Hepatocyte (in vitro differentiated cells): ENCODE measurements around the gene CEBPB.

Source experiments
- EZH2 ChIP-seq: fragments of 200-600 bp; sonication (generic); IDR thresholded peaks from 2 replicates; pipeline ENCODE4 v1.6.1; 2016; ENCODE audit warnings: antibody characterized with exemption, mild to moderate bottlenecking, borderline replicate concordance
- EZH2phosphoT487 ChIP-seq: fragments of 200-600 bp; sonication (generic); IDR thresholded peaks from one replicate; pipeline ENCODE4 v1.6.1; 2018; ENCODE audit warnings: antibody characterized with exemption, mild to moderate bottlenecking, low read depth, moderate library complexity; ENCODE audit not compliant: unreplicated experiment, severe bottlenecking
- TF ChIP-seq, protein P1 (sequence below): fragments of 200-600 bp; sonication (generic); IDR thresholded peaks from 2 replicates; pipeline ENCODE4 v1.5.1; 2016; ENCODE audit warnings: antibody characterized with exemption, mild to moderate bottlenecking; ENCODE audit not compliant: poor library complexity

DNA sequence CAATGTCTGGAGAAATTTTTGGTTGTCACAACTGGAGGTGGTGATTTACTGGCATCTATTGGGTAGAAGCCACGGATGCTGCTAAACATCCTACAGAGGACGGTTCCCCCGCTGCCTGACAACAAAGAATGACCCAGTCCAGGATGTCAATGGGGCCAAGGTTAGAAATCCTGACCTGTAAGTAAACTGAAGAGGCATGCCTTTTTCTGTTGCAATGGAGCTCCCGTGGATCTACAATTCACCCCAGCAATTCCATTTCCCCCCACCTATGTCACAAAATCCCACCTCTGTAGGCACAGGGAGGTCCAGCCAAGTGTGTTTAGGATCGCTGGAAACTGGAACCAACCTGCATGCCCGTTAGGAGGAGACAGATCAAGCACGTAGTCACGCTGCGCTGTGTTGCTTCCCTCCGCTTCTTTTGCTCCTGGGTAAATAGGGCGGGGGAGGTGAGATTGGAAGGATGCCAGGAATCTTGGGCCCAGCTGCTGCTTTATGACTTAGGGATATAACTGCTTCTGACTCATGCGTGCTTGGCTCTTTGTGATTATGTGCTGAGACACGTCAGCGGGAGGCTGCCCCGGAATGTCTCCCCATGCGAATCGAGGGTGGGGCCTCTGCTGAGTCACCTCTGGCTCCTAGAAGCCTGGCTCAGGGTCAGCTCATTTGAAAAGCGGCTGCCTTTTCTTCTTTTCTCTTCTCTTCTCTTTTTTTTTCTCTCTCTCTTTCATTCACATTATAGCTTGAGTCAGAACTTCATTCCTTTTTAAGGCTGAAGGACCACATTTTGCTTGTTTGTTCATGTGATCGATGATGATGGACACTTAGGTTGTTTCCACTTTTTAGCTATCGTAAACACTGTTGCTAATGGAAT lies 24.7 kb upstream of the CEBPB start:
- no peak for TF ChIP-seq EZH2
- TF ChIP-seq EZH2phosphoT487: no peak
- TF ChIP-seq, protein P1, sequence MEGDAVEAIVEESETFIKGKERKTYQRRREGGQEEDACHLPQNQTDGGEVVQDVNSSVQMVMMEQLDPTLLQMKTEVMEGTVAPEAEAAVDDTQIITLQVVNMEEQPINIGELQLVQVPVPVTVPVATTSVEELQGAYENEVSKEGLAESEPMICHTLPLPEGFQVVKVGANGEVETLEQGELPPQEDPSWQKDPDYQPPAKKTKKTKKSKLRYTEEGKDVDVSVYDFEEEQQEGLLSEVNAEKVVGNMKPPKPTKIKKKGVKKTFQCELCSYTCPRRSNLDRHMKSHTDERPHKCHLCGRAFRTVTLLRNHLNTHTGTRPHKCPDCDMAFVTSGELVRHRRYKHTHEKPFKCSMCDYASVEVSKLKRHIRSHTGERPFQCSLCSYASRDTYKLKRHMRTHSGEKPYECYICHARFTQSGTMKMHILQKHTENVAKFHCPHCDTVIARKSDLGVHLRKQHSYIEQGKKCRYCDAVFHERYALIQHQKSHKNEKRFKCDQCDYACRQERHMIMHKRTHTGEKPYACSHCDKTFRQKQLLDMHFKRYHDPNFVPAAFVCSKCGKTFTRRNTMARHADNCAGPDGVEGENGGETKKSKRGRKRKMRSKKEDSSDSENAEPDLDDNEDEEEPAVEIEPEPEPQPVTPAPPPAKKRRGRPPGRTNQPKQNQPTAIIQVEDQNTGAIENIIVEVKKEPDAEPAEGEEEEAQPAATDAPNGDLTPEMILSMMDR: no peak
